Nephron (organoid): ENCODE results near the gene RPS21.
"Not testable (repeated sequence)": the region's sequence is repeated elsewhere in the genome, so short reads cannot be mapped to it uniquely, and the experiment has no call there.

Source experiments
- H3K27ac Mint-ChIP-seq, 3 experiments: 2 replicates each; pipeline ENCODE4 v1.8.0; 2020; ENCODE audit warnings: mixed read lengths in 3 of 3, mild to moderate bottlenecking in 2 of 3, moderate library complexity in 1 of 3
- H3K27me3 Mint-ChIP-seq: 2 replicates; pipeline ENCODE4 v1.8.0; 2021; ENCODE audit warnings: low read depth, mild to moderate bottlenecking, moderate library complexity, mixed read lengths
- H3K36me3 Mint-ChIP-seq: 2 replicates; pipeline ENCODE4 v1.8.0; 2020; ENCODE audit warnings: low read depth, mixed read lengths
- H3K4me1 Mint-ChIP-seq: 2 replicates; pipeline ENCODE4 v1.8.0; 2020; ENCODE audit warnings: mixed read lengths
- H3K4me3 Mint-ChIP-seq, 3 experiments: 2 replicates each; pipeline ENCODE4 v1.8.0; 2020; ENCODE audit warnings: mild to moderate bottlenecking in 3 of 3, mixed read lengths in 3 of 3, moderate library complexity in 2 of 3
- H3K9me3 Mint-ChIP-seq: 2 replicates; pipeline ENCODE4 v1.8.0; 2020; ENCODE audit warnings: mixed read lengths
- TF ChIP-seq, protein P1 (sequence below), 3 experiments: fragments of 200-600 bp; sonication (generic); IDR thresholded peaks; one replicate each; pipeline ENCODE4 v1.5.0; 2021; ENCODE audit warnings: antibody characterized with exemption in 3 of 3; ENCODE audit not compliant: unreplicated experiment in 3 of 3

Gene RPS21

GRCh38 chr20:62369815-62370114, 17.1 kb upstream of the RPS21 start:
- peaks cover 4% of the 10 kb centered on the region for H3K9me3 Mint-ChIP-seq

DNA sequence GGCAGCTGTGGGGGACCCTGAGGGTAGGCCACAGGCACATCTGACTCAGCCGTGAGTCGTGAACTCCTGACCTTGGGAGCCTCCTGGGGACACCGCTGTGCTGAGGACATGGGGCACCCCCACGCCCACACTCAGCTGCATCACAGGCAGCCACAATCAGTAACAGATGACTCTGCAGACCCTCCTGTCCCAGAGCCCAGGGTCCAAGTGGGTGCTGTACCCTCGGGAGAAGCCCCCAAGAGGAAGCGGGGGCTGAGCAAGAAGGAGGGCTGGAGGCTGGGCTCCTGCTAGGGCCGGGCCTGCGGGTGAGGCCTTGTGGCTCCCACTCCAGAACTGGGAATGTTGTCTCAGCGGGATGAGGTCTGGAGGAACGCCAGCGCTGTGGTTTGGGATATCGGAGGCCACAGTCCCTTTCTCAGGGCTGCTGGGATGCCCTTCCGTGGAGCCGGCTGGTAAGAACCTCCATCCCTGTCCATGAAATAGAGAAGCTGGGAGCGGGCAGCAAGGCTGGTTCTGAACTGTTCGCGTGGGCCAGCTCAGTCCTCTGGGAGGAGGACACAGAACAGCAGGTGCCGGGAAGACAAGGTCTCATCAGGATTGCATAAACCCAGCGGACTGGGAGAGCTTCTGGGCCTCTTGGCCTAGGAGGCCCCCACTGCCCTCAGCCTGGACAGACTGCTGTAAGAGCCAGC, 16.6 kb upstream of the RPS21 start:
- Mint-ChIP-seq H3K27ac (peak overlapping the region; percentile 48 to 77 (median 67)), H3K36me3 (peaks cover 4% of the 10 kb centered on the region), H3K4me1 (peaks cover 34% of the 10 kb centered on the region), H3K9me3 (peaks cover 4% of the 10 kb centered on the region), H3K27me3 (peaks cover 4% of the 10 kb centered on the region), H3K4me3 (no peak overlapping the region)
- TF ChIP-seq, protein P1, sequence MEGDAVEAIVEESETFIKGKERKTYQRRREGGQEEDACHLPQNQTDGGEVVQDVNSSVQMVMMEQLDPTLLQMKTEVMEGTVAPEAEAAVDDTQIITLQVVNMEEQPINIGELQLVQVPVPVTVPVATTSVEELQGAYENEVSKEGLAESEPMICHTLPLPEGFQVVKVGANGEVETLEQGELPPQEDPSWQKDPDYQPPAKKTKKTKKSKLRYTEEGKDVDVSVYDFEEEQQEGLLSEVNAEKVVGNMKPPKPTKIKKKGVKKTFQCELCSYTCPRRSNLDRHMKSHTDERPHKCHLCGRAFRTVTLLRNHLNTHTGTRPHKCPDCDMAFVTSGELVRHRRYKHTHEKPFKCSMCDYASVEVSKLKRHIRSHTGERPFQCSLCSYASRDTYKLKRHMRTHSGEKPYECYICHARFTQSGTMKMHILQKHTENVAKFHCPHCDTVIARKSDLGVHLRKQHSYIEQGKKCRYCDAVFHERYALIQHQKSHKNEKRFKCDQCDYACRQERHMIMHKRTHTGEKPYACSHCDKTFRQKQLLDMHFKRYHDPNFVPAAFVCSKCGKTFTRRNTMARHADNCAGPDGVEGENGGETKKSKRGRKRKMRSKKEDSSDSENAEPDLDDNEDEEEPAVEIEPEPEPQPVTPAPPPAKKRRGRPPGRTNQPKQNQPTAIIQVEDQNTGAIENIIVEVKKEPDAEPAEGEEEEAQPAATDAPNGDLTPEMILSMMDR (IDR thresholded peaks at IDR 0.05; ENCODE audit: unreplicated experiment in 3 of 3): no peak

More at GRCh38 chr20:62369815-62370114, 17.1 kb upstream of the RPS21 start:
- peaks cover 4% of the 10 kb centered on the region for H3K36me3 Mint-ChIP-seq
- peaks cover 4% of the 10 kb centered on the region for H3K27me3 Mint-ChIP-seq
- peak overlapping the region in 2 of 3 experiments; percentile 85 to 98 for H3K27ac Mint-ChIP-seq
- H3K4me3 Mint-ChIP-seq: no peak overlapping the region
- TF ChIP-seq, protein P1 (IDR thresholded peaks at IDR 0.05; ENCODE audit: unreplicated experiment in 3 of 3): no peak
- H3K4me1 Mint-ChIP-seq: peaks cover 39% of the 10 kb centered on the region

- TF ChIP-seq, protein P1 (IDR thresholded peaks at IDR 0.05; ENCODE audit: unreplicated experiment in 3 of 3): no peak
- Mint-ChIP-seq H3K27ac (peak overlapping the region in 2 of 3 experiments; percentile 48 to 77), H3K4me3 (no peak overlapping the region), H3K4me1 (peaks cover 33% of the 10 kb centered on the region), H3K36me3 (peaks cover 4% of the 10 kb centered on the region), H3K9me3 (peaks cover 4% of the 10 kb centered on the region), H3K27me3 (peaks cover 4% of the 10 kb centered on the region)
Observed at GRCh38 chr20:62370807-62371587, 15.9 kb upstream of the RPS21 start.

DNA sequence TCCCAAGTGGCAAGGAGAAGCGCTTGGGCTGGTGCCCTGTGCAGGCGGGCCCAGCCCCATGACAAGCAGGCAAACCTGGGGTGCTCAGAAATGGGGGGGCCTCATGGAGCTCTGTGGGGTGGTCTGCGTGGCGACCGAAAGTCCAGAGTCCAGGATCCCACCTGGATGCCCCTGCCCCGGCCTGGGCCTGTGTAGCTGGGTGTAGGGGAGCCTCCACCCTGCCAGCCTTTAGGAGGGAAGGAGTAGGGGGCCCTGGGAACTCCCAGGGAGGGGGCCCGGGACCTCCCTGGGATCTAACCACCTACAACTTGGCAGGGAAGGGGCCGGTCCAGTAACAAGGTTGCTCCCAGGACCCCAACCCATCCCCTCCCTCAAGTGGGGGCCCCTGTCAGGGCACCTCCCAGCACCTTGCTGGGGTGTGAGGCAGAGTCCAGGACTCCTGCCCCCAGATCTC, 15.3 kb upstream of the RPS21 start:
- Mint-ChIP-seq H3K4me3 (no peak overlapping the region), H3K9me3 (peaks cover 4% of the 10 kb centered on the region), H3K4me1 (peaks cover 34% of the 10 kb centered on the region), H3K27me3 (peaks cover 4% of the 10 kb centered on the region), H3K27ac (no peak overlapping the region), H3K36me3 (peaks cover 4% of the 10 kb centered on the region)
- TF ChIP-seq, protein P1 (IDR thresholded peaks at IDR 0.05; ENCODE audit: unreplicated experiment in 3 of 3): no peak

DNA sequence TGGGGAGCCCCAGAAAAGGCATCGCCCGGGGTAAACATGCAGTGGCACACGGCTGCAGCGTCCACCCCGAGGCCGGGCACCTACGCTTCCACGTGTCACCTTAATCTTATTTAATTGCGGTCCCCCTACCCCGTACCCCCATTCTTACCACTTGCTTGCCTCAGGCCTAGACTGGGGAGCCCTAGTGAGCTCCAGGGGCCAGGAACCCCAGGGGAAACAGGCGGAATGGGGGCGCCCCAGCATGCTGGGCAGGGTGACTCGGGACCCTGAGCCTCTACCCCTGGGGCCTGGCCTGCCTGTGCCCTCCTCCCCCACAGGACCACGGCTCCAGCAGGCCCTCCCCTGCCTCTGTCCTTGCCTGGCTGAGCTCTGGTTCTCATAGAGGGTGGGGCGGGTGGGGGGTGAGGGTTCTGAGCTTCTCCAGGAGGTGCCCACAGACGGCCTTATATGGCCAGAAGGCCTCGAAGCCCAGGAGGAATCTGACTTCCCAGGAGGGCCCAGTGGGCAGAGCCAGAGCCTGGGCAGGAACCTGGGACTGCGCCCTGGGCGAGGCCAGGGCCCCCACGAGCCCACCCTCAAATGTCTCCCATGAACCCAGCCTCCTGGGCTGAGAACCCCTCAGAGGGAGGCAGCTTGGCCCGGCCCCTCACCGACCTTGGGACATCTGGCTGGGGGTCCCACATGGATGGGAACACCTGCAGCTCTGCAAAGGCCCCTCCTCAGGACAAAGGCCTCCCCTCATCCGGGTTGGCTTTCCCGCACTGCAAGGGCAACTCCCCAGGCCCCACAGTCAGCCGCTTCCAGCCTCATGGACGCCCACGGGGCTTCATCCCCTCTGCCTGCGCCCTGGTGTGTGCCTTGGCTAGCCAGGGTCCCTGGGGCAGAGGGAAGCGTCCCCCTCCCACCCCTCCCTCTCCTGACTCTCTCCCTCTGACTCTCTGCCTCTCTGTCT, 14.6 kb upstream of the RPS21 start:
- H3K4me3 Mint-ChIP-seq: peak overlapping the region in 2 of 3 experiments; percentile 2 to 52
- peaks cover 4% of the 10 kb centered on the region for H3K9me3 Mint-ChIP-seq
- peaks cover 41% of the 10 kb centered on the region for H3K4me1 Mint-ChIP-seq
- H3K27ac Mint-ChIP-seq: peak overlapping the region; percentile 46 to 71 (median 67)
- TF ChIP-seq, protein P1 (IDR thresholded peaks at IDR 0.05; ENCODE audit: unreplicated experiment in 3 of 3): no peak
- H3K36me3 Mint-ChIP-seq: peaks cover 7% of the 10 kb centered on the region
- H3K27me3 Mint-ChIP-seq: peaks cover 4% of the 10 kb centered on the region

GRCh38 chr20:62373631-62374179, 13.2 kb upstream of the RPS21 start:
- H3K27me3 Mint-ChIP-seq, H3K9me3 Mint-ChIP-seq, H3K4me3 Mint-ChIP-seq, H3K36me3 Mint-ChIP-seq: not testable (repeated sequence)
- H3K4me1 Mint-ChIP-seq: peaks cover 39% of the 10 kb centered on the region
- H3K27ac Mint-ChIP-seq: peak overlapping the region; percentile 87 to 92 (median 89)
